Measurements from ENCODE around the gene MKKS.

The MKKS gene

DNA sequence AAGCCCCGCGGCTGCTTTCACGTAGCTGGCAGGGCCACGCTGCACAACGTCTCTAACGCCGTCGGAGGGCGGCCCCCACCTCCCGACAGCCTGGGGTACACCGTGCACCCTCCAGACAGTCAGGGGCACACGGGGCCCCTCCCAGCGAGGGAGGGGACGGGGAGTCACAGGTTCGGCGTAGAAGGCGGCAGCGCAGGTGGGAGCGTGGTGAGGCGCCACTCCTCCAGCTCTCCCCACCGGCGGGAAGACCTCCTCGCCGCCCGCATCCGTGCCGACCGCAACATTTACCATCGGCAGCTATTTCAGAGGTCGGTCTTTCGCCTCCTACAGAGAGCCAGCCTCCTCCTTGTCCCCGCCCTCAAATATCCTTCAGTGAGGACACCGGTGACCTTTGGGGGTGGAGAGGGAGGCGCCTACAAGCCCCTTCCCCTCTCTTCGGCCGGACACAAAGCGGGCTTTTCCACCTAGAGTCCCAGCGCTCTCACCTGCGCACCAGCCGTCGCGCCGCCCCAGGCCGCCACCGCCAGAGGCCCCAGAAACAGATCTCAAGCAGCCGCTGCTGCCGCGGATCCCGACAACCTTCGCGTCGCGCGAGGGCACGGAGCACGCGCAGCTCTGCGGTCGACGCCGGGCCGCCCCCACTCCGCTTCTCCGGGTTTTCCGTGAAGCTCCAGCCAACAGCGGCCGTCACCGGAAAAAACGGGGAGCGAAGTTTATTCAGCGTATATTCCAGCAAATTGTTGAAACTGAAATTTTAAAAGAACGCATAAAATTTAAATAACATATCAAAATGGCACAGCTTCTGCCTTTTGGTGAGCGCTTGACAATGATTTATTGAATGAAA is at the start of gene MKKS:
TSS of gene MKKS (minus strand) at position 600 of the 844 bp plus-strand sequence. CDS start 20,708 bp downstream, outside the sequence.
- peak within 1 kb of the TSS; percentile 84 to 98 for H3K4me3 ChIP-seq (ENCODE audit: low read depth in 1 of 2, low read length in 2 of 2)
- peaks cover 13% of the 10 kb centered on the region for H3K4me1 ChIP-seq (ENCODE audit: insufficient read depth, low read length)
- H3K9ac ChIP-seq (ENCODE audit: low read length): peak within 1 kb of the TSS; percentile 79
- no peaks in the 10 kb centered on the region for H3K27me3 ChIP-seq (ENCODE audit: control insufficient read depth in 1 of 2, insufficient read depth in 2 of 2, low read length in 2 of 2)
- peak within 1 kb of the TSS; percentile 99 for H3K27ac ChIP-seq (ENCODE audit: low read depth, low read length)
- H3K36me3 ChIP-seq (ENCODE audit: insufficient read depth, low read length): no peaks in the 10 kb centered on the region
- no peaks in the 10 kb centered on the region for H3K9me3 ChIP-seq (ENCODE audit: low read length)

GRCh38 chr20:10483691-10484090 is 49.7 kb upstream of the MKKS start:
- Histone ChIP-seq H3K36me3 (ENCODE audit: insufficient read depth, low read length) (no peaks in the 10 kb centered on the region), H3K9me3 (ENCODE audit: low read length) (no peaks in the 10 kb centered on the region), H3K4me3 (ENCODE audit: low read depth in 1 of 2, low read length in 2 of 2) (no peak overlapping the region), H3K9ac (ENCODE audit: low read length) (no peak overlapping the region), H3K27ac (ENCODE audit: low read depth, low read length) (no peak overlapping the region), H3K27me3 (ENCODE audit: control insufficient read depth in 1 of 2, insufficient read depth in 2 of 2, low read length in 2 of 2) (no peaks in the 10 kb centered on the region), H3K4me1 (ENCODE audit: insufficient read depth, low read length) (no peaks in the 10 kb centered on the region)

GRCh38 chr20:10481676-10482075 is 47.7 kb upstream of the MKKS start:
- Histone ChIP-seq H3K4me1 (ENCODE audit: insufficient read depth, low read length) (no peaks in the 10 kb centered on the region), H3K9ac (ENCODE audit: low read length) (no peak overlapping the region), H3K27me3 (ENCODE audit: control insufficient read depth in 1 of 2, insufficient read depth in 2 of 2, low read length in 2 of 2) (no peaks in the 10 kb centered on the region), H3K36me3 (ENCODE audit: insufficient read depth, low read length) (no peaks in the 10 kb centered on the region), H3K4me3 (ENCODE audit: low read depth in 1 of 2, low read length in 2 of 2) (no peak overlapping the region), H3K27ac (ENCODE audit: low read depth, low read length) (no peak overlapping the region), H3K9me3 (ENCODE audit: low read length) (no peaks in the 10 kb centered on the region)

DNA sequence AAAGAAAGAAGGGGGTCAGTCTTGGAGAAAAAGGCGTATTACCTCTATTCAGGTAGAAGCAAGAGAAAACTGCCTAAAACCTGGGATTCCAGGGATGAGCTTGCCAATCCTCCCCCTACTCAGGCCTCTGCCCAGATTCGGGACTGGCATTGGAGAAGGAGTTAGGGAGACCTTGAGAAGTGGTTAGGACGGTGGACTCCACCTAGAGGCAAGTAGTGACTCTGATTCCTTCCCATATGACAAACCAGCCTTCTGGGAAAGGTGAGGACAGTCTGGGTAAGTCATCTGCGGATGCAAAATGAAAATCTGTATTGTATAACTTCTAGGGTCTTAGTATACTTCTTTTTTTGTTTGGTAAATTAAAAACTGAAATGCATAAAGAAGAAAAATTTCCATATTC is 44.9 kb upstream of the MKKS start:
- no peak overlapping the region for H3K9ac ChIP-seq (ENCODE audit: low read length)

GRCh38 chr20:10478205-10478604 is 44.2 kb upstream of the MKKS start:
- Histone ChIP-seq H3K4me3 (ENCODE audit: low read depth in 1 of 2, low read length in 2 of 2) (no peak overlapping the region), H3K4me1 (ENCODE audit: insufficient read depth, low read length) (peaks cover 15% of the 10 kb centered on the region), H3K27me3 (ENCODE audit: control insufficient read depth in 1 of 2, insufficient read depth in 2 of 2, low read length in 2 of 2) (no peaks in the 10 kb centered on the region), H3K36me3 (ENCODE audit: insufficient read depth, low read length) (no peaks in the 10 kb centered on the region), H3K27ac (ENCODE audit: low read depth, low read length) (no peak overlapping the region), H3K9ac (ENCODE audit: low read length) (no peak overlapping the region), H3K9me3 (ENCODE audit: low read length) (no peaks in the 10 kb centered on the region)

More for the DNA sequence above, 44.9 kb upstream of the MKKS start:
- Histone ChIP-seq H3K27me3 (ENCODE audit: control insufficient read depth in 1 of 2, insufficient read depth in 2 of 2, low read length in 2 of 2) (no peaks in the 10 kb centered on the region), H3K9me3 (ENCODE audit: low read length) (no peaks in the 10 kb centered on the region), H3K36me3 (ENCODE audit: insufficient read depth, low read length) (no peaks in the 10 kb centered on the region), H3K4me1 (ENCODE audit: insufficient read depth, low read length) (peaks cover 14% of the 10 kb centered on the region), H3K4me3 (ENCODE audit: low read depth in 1 of 2, low read length in 2 of 2) (no peak overlapping the region), H3K27ac (ENCODE audit: low read depth, low read length) (no peak overlapping the region)

DNA sequence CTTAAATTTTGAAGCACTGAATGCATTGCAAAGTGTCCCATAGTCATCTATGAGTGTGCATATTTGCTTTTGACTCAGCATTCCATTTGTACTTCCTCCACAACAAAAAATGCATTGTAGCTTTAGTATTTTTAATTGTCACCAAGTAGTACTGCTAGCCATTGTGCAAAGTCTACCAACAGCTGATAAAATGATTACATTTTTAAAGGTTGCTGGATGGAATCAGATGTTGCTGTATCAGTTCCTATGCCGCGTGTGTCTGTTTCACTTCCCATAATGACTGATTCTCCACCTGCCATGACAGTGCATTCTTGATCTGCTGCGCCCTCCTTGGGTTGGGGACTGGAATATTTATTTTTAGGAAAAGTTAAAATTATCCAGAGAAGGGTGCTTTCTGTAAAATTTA is 42.3 kb upstream of the MKKS start:
- Histone ChIP-seq H3K4me1 (ENCODE audit: insufficient read depth, low read length) (peaks cover 21% of the 10 kb centered on the region), H3K4me3 (ENCODE audit: low read depth in 1 of 2, low read length in 2 of 2) (no peak overlapping the region), H3K27ac (ENCODE audit: low read depth, low read length) (no peak overlapping the region), H3K9ac (ENCODE audit: low read length) (no peak overlapping the region), H3K27me3 (ENCODE audit: control insufficient read depth in 1 of 2, insufficient read depth in 2 of 2, low read length in 2 of 2) (no peaks in the 10 kb centered on the region), H3K9me3 (ENCODE audit: low read length) (no peaks in the 10 kb centered on the region), H3K36me3 (ENCODE audit: insufficient read depth, low read length) (no peaks in the 10 kb centered on the region)

- H3K4me1 ChIP-seq (ENCODE audit: insufficient read depth, low read length): peaks cover 21% of the 10 kb centered on the region
- no peak overlapping the region for H3K27ac ChIP-seq (ENCODE audit: low read depth, low read length)
- H3K36me3 ChIP-seq (ENCODE audit: insufficient read depth, low read length): no peaks in the 10 kb centered on the region
- H3K4me3 ChIP-seq (ENCODE audit: low read depth in 1 of 2, low read length in 2 of 2): no peak overlapping the region
- no peaks in the 10 kb centered on the region for H3K27me3 ChIP-seq (ENCODE audit: control insufficient read depth in 1 of 2, insufficient read depth in 2 of 2, low read length in 2 of 2)
- no peaks in the 10 kb centered on the region for H3K9me3 ChIP-seq (ENCODE audit: low read length)
- no peak overlapping the region for H3K9ac ChIP-seq (ENCODE audit: low read length)
These were observed 41.2 kb upstream of the MKKS start for GRCh38 chr20:10475225-10475624.

GRCh38 chr20:10474606-10475184 is 40.7 kb upstream of the MKKS start:
- no peak overlapping the region for H3K27ac ChIP-seq (ENCODE audit: low read depth, low read length)
- no peaks in the 10 kb centered on the region for H3K9me3 ChIP-seq (ENCODE audit: low read length)
- H3K4me3 ChIP-seq (ENCODE audit: low read depth in 1 of 2, low read length in 2 of 2): no peak overlapping the region
- H3K36me3 ChIP-seq (ENCODE audit: insufficient read depth, low read length): no peaks in the 10 kb centered on the region
- peaks cover 27% of the 10 kb centered on the region for H3K4me1 ChIP-seq (ENCODE audit: insufficient read depth, low read length)
- no peak overlapping the region for H3K9ac ChIP-seq (ENCODE audit: low read length)
- no peaks in the 10 kb centered on the region for H3K27me3 ChIP-seq (ENCODE audit: control insufficient read depth in 1 of 2, insufficient read depth in 2 of 2, low read length in 2 of 2)

DNA sequence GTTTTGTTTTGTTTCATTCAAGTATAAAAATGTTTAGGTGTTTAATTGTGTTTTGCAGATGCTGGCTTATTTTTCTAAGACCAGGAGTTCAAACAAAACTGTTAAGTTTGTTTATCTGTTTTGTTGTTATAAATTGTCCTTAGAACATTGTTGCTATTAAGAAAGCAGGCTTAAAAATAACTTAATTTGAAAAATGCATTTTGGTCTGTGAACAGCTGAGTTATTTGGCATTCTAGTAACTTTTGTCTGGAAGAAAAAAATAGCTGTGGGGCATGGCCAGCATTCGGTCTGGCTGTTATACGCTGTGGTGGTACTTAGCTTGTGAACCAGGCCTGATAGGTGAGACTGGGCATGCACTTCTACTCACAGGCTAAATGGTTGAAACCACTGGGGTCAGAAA is 38.8 kb upstream of the MKKS start:
- H3K9ac ChIP-seq (ENCODE audit: low read length): no peak overlapping the region
- no peaks in the 10 kb centered on the region for H3K36me3 ChIP-seq (ENCODE audit: insufficient read depth, low read length)
- peaks cover 36% of the 10 kb centered on the region for H3K4me1 ChIP-seq (ENCODE audit: insufficient read depth, low read length)
- no peak overlapping the region for H3K27ac ChIP-seq (ENCODE audit: low read depth, low read length)
- H3K4me3 ChIP-seq (ENCODE audit: low read depth in 1 of 2, low read length in 2 of 2): no peak overlapping the region
- H3K9me3 ChIP-seq (ENCODE audit: low read length): no peaks in the 10 kb centered on the region
- no peaks in the 10 kb centered on the region for H3K27me3 ChIP-seq (ENCODE audit: control insufficient read depth in 1 of 2, insufficient read depth in 2 of 2, low read length in 2 of 2)

DNA sequence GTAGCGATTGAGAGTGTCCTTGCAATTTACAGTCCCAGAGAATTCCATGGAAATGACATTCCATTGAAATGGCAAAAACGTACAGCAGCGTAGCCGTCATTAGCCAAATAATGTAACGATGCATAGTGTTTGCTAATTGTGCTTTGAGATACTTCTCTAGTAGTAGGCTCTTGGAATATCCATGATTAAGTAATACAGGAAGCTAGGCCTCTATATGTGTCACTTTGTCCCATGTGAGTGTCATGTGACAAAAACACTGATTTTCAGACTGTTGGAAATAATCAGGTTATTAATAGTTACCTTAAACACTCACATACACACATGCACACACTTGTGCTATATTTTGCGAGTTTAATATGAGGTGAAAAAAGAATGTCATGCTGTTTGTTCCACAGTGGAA is 36.3 kb upstream of the MKKS start:
- no peaks in the 10 kb centered on the region for H3K27me3 ChIP-seq (ENCODE audit: control insufficient read depth in 1 of 2, insufficient read depth in 2 of 2, low read length in 2 of 2)
- H3K27ac ChIP-seq (ENCODE audit: low read depth, low read length): no peak overlapping the region
- no peaks in the 10 kb centered on the region for H3K36me3 ChIP-seq (ENCODE audit: insufficient read depth, low read length)
- no peak overlapping the region for H3K4me3 ChIP-seq (ENCODE audit: low read depth in 1 of 2, low read length in 2 of 2)
- H3K4me1 ChIP-seq (ENCODE audit: insufficient read depth, low read length): peaks cover 47% of the 10 kb centered on the region
- no peak overlapping the region for H3K9ac ChIP-seq (ENCODE audit: low read length)
- H3K9me3 ChIP-seq (ENCODE audit: low read length): no peaks in the 10 kb centered on the region

DNA sequence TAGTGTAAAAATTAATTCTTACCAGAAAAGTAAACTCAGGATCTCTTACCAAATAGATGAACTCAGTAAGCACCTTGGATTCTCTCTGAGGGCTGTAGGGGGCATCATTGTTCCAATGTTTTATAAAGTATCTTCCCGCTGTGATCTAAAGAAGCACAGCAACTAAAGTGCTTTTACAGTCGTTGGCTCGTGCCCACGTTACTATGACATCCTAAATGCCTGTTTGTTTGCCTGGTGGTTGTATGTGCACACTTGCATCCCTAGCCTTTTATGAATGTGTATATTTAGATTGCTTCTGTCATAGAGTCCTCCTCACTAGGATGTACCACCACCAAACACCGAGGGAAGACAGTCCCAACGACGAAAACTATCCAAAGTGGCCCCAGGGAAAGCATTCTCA is 35.6 kb upstream of the MKKS start:
- H3K9me3 ChIP-seq (ENCODE audit: low read length): no peaks in the 10 kb centered on the region
- H3K4me1 ChIP-seq (ENCODE audit: insufficient read depth, low read length): peaks cover 40% of the 10 kb centered on the region
- no peaks in the 10 kb centered on the region for H3K36me3 ChIP-seq (ENCODE audit: insufficient read depth, low read length)
- no peak overlapping the region for H3K9ac ChIP-seq (ENCODE audit: low read length)
- peak overlapping the region in 1 of 2 donors; percentile 12 for H3K4me3 ChIP-seq (ENCODE audit: low read depth in 1 of 2, low read length in 2 of 2)
- no peaks in the 10 kb centered on the region for H3K27me3 ChIP-seq (ENCODE audit: control insufficient read depth in 1 of 2, insufficient read depth in 2 of 2, low read length in 2 of 2)
- no peak overlapping the region for H3K27ac ChIP-seq (ENCODE audit: low read depth, low read length)

- Histone ChIP-seq H3K27ac (ENCODE audit: low read depth, low read length) (no peak overlapping the region), H3K9ac (ENCODE audit: low read length) (no peak overlapping the region), H3K9me3 (ENCODE audit: low read length) (no peaks in the 10 kb centered on the region), H3K36me3 (ENCODE audit: insufficient read depth, low read length) (no peaks in the 10 kb centered on the region), H3K27me3 (ENCODE audit: control insufficient read depth in 1 of 2, insufficient read depth in 2 of 2, low read length in 2 of 2) (no peaks in the 10 kb centered on the region), H3K4me3 (ENCODE audit: low read depth in 1 of 2, low read length in 2 of 2) (no peak overlapping the region), H3K4me1 (ENCODE audit: insufficient read depth, low read length) (peaks cover 37% of the 10 kb centered on the region)
These were observed 35.0 kb upstream of the MKKS start for GRCh38 chr20:10469056-10469455.

Data from muscle layer of colon (tissue), 2 donors.